ENCODE data around the gene HDHD3. TPM values are rescaled to one million over a fixed set of nuclear protein-coding genes. Genes with fewer than 3 reads are reported as not detected.
"Not testable (repeated sequence)": the region's sequence is repeated elsewhere in the genome, so short reads cannot be mapped to it uniquely, and the experiment has no call there.

The HDHD3 gene
- total RNA-seq, 4 donors from 2014 or later = 44.7 to 50.3 (median 48.3) TPM

- intact Hi-C loops (cut with DNase I; ENCODE audit: low total_unique reads) = no loop called here
- no peak for TF ChIP-seq CTCF (IDR thresholded peaks at IDR 0.05)
- no peak overlapping the region for H3K4me3 ChIP-seq (ENCODE audit: low read depth, poor library complexity, severe bottlenecking)
- no peak for DNase-seq (ENCODE audit: low spot score in 2 of 2)
- WGBS, 2 donors = 91 to 92% methylated on average over 4 of the region's 4 CpGs
Observed at GRCh38 chr9:113386571-113387393, 10.0 kb upstream of the HDHD3 start.

GRCh38 chr9:113381909-113382411 lies 5.2 kb upstream of the HDHD3 start:
- no peak for DNase-seq (ENCODE audit: low spot score in 2 of 2)
- WGBS, 2 donors = 56 to 61% methylated on average over 8 of the region's 8 CpGs
- no peak overlapping the region for H3K4me3 ChIP-seq (ENCODE audit: low read depth, poor library complexity, severe bottlenecking)
- intact Hi-C loops (cut with DNase I; ENCODE audit: low total_unique reads) = no loop called here
- no peak for TF ChIP-seq CTCF (IDR thresholded peaks at IDR 0.05)
- TF ChIP-seq POLR2A (IDR thresholded peaks at IDR 0.05) = no peak

GRCh38 chr9:113381441-113381840 lies 4.7 kb upstream of the HDHD3 start:
- intact Hi-C loops (cut with DNase I; ENCODE audit: low total_unique reads); H3K4me3 ChIP-seq (ENCODE audit: low read depth, poor library complexity, severe bottlenecking): not testable (repeated sequence)
- 62 to 76% methylated on average over 7 of the region's 7 CpGs for WGBS, 2 donors

GRCh38 chr9:113380869-113381378 lies 4.1 kb upstream of the HDHD3 start:
- 29 to 33% methylated on average over 1 of the region's 1 CpG for WGBS, 2 donors
- no peak overlapping the region for H3K4me3 ChIP-seq (ENCODE audit: low read depth, poor library complexity, severe bottlenecking)
- TF ChIP-seq CTCF (IDR thresholded peaks at IDR 0.05) (no peak), POLR2A (IDR thresholded peaks at IDR 0.05) (no peak)
- intact Hi-C loops (cut with DNase I; ENCODE audit: low total_unique reads) = no loop called here
- DNase-seq (ENCODE audit: low spot score in 2 of 2) = no peak

More at GRCh38 chr9:113381441-113381840, 4.7 kb upstream of the HDHD3 start:
- not testable (repeated sequence) for DNase-seq (ENCODE audit: low spot score in 2 of 2)

GRCh38 chr9:113379829-113380210 lies 3.0 kb upstream of the HDHD3 start:
- WGBS, 2 donors = 80 to 89% methylated on average over 2 of the region's 2 CpGs
- intact Hi-C loops (cut with DNase I; ENCODE audit: low total_unique reads); DNase-seq (ENCODE audit: low spot score in 2 of 2); H3K4me3 ChIP-seq (ENCODE audit: low read depth, poor library complexity, severe bottlenecking): not testable (repeated sequence)

GRCh38 chr9:113379094-113379828 lies 2.5 kb upstream of the HDHD3 start:
- H3K4me3 ChIP-seq (ENCODE audit: low read depth, poor library complexity, severe bottlenecking); intact Hi-C loops (cut with DNase I; ENCODE audit: low total_unique reads); DNase-seq (ENCODE audit: low spot score in 2 of 2): not testable (repeated sequence)
- WGBS, 2 donors = 72 to 82% methylated on average over 24 of the region's 24 CpGs
